DND-41 (cell line): ENCODE results near the gene PAX4.

Source experiments
- ATAC-seq: fragments of 200-7000 bp; cut with Tn5 transposase; 3 replicates; pipeline ENCODE4 v1.9.1; 2021; ENCODE audit warnings: low read depth; ENCODE audit not compliant: insufficient read depth
- DNase-seq: peaks from one replicate; pipeline ENCODE4 v3.0.0-alpha.2; 2020
- H2AFZ ChIP-seq: 2 replicates; pipeline ENCODE4 v1.6.0; 2012; ENCODE audit warnings: low read depth, low read length
- H3K27ac ChIP-seq: 2 replicates; pipeline ENCODE4 v1.5.1; 2012; ENCODE audit warnings: low read length, inconsistent platforms
- H3K27me3 ChIP-seq: fragments of 200-600 bp; sonication (generic); 2 replicates; pipeline ENCODE4 v1.6.0; 2012; ENCODE audit warnings: low read length, mild to moderate bottlenecking, inconsistent platforms; ENCODE audit not compliant: insufficient read depth, poor library complexity
- H3K36me3 ChIP-seq: 2 replicates; pipeline ENCODE4 v1.5.1; 2012; ENCODE audit warnings: low read length, inconsistent platforms; ENCODE audit not compliant: insufficient read depth
- H3K4me1 ChIP-seq: 2 replicates; pipeline ENCODE4 v1.5.1; 2012; ENCODE audit warnings: mild to moderate bottlenecking, low read length; ENCODE audit not compliant: insufficient read depth
- H3K4me2 ChIP-seq: 2 replicates; pipeline ENCODE4 v1.6.0; 2012; ENCODE audit warnings: mild to moderate bottlenecking, moderate library complexity, low read length, inconsistent platforms; ENCODE audit not compliant: insufficient read depth
- H3K4me3 ChIP-seq, 2 experiments: fragments of 200-600 bp in 1 of 2; shearing (Covaris generic) in 1 of 2; 2 replicates each; pipeline ENCODE4 v1.5.1; 2012 to 2016; ENCODE audit warnings: inconsistent platforms in 2 of 2, low read length in 2 of 2, mild to moderate bottlenecking in 2 of 2, low read depth in 1 of 2, moderate library complexity in 1 of 2
- H3K79me2 ChIP-seq: 2 replicates; pipeline ENCODE4 v1.6.0; 2012; ENCODE audit warnings: low read length, inconsistent platforms; ENCODE audit not compliant: insufficient read depth
- H3K9ac ChIP-seq: 2 replicates; pipeline ENCODE4 v1.6.0; 2012; ENCODE audit warnings: low read depth, mild to moderate bottlenecking, inconsistent platforms, low read length, moderate library complexity
- H3K9me3 ChIP-seq: 2 replicates; pipeline ENCODE4 v1.5.1; 2012; ENCODE audit warnings: low read length, moderate library complexity, mild to moderate bottlenecking, inconsistent platforms; ENCODE audit not compliant: insufficient read depth, severe bottlenecking
- H4K20me1 ChIP-seq: 2 replicates; pipeline ENCODE4 v1.6.0; 2012; ENCODE audit warnings: low read length; ENCODE audit not compliant: insufficient read depth
- EZH2 ChIP-seq: IDR thresholded peaks from 3 replicates; pipeline ENCODE4 v1.6.1; 2012; ENCODE audit warnings: borderline replicate concordance, low read depth, mild to moderate bottlenecking, moderate library complexity, low read length, inconsistent platforms; ENCODE audit not compliant: severe bottlenecking
- TF ChIP-seq, protein P1 (sequence below): IDR thresholded peaks from 2 replicates; pipeline ENCODE4 v1.5.1; 2012; ENCODE audit warnings: borderline replicate concordance, low read length, moderate library complexity, mild to moderate bottlenecking; ENCODE audit not compliant: poor library complexity, severe bottlenecking; ENCODE audit errors: extremely low read depth

Gene PAX4

DNA sequence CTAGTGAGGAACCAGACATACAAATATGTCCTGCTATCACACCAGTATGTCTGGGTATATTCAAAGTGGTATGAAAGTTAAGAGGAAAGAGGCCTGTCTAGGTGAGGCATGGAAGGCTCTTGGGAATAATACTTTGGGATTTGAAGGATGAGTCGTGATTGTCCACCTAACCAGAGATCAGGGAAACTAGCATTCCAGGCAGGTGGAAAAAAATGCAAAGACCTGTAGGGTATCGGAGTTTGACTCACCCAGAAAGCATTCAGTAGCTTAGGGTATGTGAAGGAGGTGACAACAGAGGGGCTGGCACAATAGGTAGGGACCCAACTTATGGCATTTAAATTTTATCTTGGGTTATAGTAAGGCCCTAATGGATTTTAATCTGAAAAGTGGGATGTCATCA lies 31.6 kb downstream of the PAX4 start:
- no peak overlapping the region for H3K27ac ChIP-seq
- no peak overlapping the region for H3K9ac ChIP-seq
- H4K20me1 ChIP-seq: peaks cover 43% of the 10 kb centered on the region
- H3K27me3 ChIP-seq: no peaks in the 10 kb centered on the region
- no peaks in the 10 kb centered on the region for H3K9me3 ChIP-seq
- TF ChIP-seq, protein P1, sequence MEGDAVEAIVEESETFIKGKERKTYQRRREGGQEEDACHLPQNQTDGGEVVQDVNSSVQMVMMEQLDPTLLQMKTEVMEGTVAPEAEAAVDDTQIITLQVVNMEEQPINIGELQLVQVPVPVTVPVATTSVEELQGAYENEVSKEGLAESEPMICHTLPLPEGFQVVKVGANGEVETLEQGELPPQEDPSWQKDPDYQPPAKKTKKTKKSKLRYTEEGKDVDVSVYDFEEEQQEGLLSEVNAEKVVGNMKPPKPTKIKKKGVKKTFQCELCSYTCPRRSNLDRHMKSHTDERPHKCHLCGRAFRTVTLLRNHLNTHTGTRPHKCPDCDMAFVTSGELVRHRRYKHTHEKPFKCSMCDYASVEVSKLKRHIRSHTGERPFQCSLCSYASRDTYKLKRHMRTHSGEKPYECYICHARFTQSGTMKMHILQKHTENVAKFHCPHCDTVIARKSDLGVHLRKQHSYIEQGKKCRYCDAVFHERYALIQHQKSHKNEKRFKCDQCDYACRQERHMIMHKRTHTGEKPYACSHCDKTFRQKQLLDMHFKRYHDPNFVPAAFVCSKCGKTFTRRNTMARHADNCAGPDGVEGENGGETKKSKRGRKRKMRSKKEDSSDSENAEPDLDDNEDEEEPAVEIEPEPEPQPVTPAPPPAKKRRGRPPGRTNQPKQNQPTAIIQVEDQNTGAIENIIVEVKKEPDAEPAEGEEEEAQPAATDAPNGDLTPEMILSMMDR: no peak
- TF ChIP-seq EZH2: no peak
- H3K4me1 ChIP-seq: peaks cover 65% of the 10 kb centered on the region
- DNase-seq (no peak), ATAC-seq (no peak)
- peak overlapping the region; percentile 90 for H2AFZ ChIP-seq
- H3K4me2 ChIP-seq: peak overlapping the region; percentile 100
- peaks cover 46% of the 10 kb centered on the region for H3K79me2 ChIP-seq
- peaks cover 44% of the 10 kb centered on the region for H3K36me3 ChIP-seq
- H3K4me3 ChIP-seq: peak overlapping the region in 1 of 2 experiments; percentile 93; a peak in 1 of 4 replicates

DNA sequence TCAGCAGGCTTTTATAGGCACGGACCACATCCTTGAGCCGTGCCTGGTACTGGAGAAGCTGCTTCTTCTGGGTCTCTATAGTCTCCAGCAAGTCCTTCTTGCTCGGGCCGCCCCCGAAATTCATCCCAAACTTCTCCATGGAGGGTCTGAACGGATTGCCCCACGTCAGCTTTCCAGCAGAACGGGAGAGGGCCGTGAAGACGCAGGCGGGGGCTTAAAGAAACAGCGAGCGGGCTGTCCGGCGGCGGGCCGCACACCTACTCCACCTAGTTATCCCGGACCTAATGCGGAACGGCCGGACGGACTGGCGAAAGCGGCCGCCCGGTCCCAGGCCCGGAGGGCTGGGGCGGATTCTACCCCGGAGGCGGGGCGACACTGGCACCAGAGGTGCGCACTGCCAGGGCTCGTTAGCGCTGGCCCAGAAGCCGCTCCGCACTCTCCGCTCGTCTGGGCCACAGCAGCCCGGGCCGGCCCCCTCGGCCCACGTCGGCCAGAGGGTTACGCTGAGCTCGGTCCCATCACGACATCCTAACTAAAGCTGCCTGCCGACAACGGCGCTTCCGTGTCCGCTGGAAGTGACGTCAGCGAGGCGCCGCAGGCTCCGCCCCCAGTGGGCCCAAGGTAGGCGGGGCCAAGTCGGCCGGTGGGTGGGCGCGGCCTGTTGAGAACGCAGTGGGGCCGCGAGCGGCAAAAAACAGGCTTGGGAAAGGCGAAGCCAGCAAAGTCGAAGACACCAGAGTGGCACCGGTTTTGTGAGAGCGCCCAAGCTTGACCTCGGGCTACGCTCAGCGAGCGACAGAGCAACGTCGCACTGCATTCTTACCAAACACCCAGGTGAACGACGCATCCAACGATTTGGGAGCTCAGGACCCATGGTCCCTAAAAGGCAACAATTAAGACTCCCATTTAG lies 32.6 kb downstream of the PAX4 start, which contains the start of gene GCC1:
Gene GCC1 (minus strand): TSS at position 553 of the 910 bp plus-strand sequence. CDS start 414 bp downstream, at position 139.
- no peak for TF ChIP-seq EZH2
- TF ChIP-seq, protein P1: no peak
- H2AFZ ChIP-seq: peak within 1 kb of the TSS; percentile 90
- peak within 1 kb of the TSS; percentile 74 for H3K27ac ChIP-seq
- ATAC-seq (peak; percentile 78), DNase-seq (peak; percentile 93)
- peak within 1 kb of the TSS; percentile 76 for H3K9ac ChIP-seq
- no peaks in the 10 kb centered on the region for H3K27me3 ChIP-seq
- H3K36me3 ChIP-seq: peaks cover 37% of the 10 kb centered on the region
- peaks cover 43% of the 10 kb centered on the region for H4K20me1 ChIP-seq
- H3K4me2 ChIP-seq: peak within 1 kb of the TSS; percentile 100
- no peaks in the 10 kb centered on the region for H3K9me3 ChIP-seq
- peaks cover 65% of the 10 kb centered on the region for H3K4me1 ChIP-seq
- H3K79me2 ChIP-seq: peaks cover 46% of the 10 kb centered on the region
- peak within 1 kb of the TSS; percentile 72 to 93 for H3K4me3 ChIP-seq

DNA sequence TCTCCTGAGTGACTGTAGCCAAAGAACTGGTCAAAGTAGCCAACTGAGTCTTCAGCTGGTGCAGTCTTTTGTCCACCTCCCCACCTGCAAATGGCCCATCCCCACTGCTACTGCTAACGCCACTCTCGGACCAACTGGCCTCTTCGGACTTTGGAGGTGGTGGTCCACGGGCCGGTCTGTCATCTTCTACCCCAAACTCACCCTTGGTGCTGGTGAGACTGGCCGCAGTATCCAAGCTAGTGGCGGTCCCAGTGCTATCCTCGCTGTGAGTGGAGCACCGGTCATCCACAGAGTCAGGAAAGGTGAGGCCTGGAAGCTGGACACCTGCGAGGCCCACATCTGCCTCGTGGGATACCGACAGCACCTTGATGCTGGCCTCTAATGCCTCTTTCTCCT lies 33.3 kb downstream of the PAX4 start:
- TF ChIP-seq, protein P1: no peak
- no peak for TF ChIP-seq EZH2
- peak overlapping the region; percentile 74 for H3K27ac ChIP-seq
- peak overlapping the region; percentile 72 to 93 for H3K4me3 ChIP-seq
- peak overlapping the region; percentile 90 for H2AFZ ChIP-seq
- no peaks in the 10 kb centered on the region for H3K27me3 ChIP-seq
- peak overlapping the region; percentile 76 for H3K9ac ChIP-seq
- peaks cover 43% of the 10 kb centered on the region for H4K20me1 ChIP-seq
- no peaks in the 10 kb centered on the region for H3K9me3 ChIP-seq
- peaks cover 46% of the 10 kb centered on the region for H3K79me2 ChIP-seq
- DNase-seq (no peak), ATAC-seq (no peak)
- peaks cover 61% of the 10 kb centered on the region for H3K4me1 ChIP-seq
- H3K36me3 ChIP-seq: peaks cover 32% of the 10 kb centered on the region
- peak overlapping the region; percentile 100 for H3K4me2 ChIP-seq
